ENCODE data around the gene ZKSCAN3.

- TF ChIP-seq EZH2 (IDR thresholded peaks at IDR 0.05; ENCODE audit: insufficient read depth, poor library complexity, severe bottlenecking) (no peak), EZH2phosphoT487 (IDR thresholded peaks at IDR 0.05; ENCODE audit: insufficient read depth, low read depth) (no peak)
Measured at GRCh38 chr6:28330041-28330440, 19.7 kb upstream of the ZKSCAN3 start.
